GM12892 (cell line): ENCODE measurements around the gene C1orf159.

Source experiments
- POLR2A ChIP-seq: IDR thresholded peaks from 2 replicates; pipeline ENCODE4 v1.6.1; 2011; ENCODE audit warnings: low read depth, low read length, control low read depth
- POLR2AphosphoS5 ChIP-seq: IDR thresholded peaks from 2 replicates; pipeline ENCODE4 v1.6.1; 2011; ENCODE audit warnings: low read depth, low read length, control low read depth
- TAF1 ChIP-seq: IDR thresholded peaks from 2 replicates; pipeline ENCODE4 v1.6.1; 2011; ENCODE audit warnings: low read depth, mild to moderate bottlenecking, control low read depth, low read length, borderline replicate concordance

DNA sequence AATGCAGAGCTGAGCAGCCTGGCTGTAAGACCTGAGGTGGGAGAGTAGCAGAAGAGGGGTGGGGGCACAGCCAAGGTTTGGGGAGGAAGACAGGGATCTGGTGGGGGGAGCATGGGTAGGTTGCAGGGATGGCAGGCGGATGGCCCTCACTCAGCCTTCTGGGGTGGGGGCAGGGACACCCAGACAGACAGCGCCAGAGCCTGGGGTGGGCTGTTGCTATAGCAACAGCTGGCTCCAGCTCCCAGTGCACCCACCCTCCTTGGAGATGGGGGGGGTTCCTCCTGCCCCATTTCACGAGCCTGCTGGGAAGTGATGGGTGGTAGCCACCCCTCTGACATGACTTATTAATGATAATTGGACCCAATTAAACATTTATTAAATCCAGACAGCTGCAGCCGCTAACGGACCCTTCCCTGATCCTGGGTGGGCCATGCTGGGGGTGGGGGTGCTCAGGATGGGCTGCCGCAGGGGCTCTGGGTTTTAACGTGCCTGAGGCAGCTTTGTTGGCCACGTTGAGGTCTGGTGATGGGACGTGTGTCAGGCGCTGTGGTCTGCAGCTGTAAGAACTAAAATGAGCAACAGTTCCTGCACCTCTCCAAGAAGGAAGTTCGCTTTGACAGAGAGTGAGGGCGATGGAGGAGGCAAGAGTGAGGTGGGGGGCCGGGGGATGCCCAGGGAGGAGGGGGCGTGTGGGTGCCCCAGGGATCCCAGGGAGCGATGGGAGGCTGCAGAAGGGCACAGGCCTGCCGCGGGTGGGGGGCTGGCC, 76.6 kb downstream of the C1orf159 start:
- TF ChIP-seq POLR2A, result no peak
- no peak for TF ChIP-seq POLR2AphosphoS5
- no peak for TF ChIP-seq TAF1
